Neuronal stem cell (in vitro differentiated cells): ENCODE measurements around the gene MAG.

Experiments
- DNase-seq: peaks from one replicate; pipeline ENCODE4 v3.0.0-alpha.2; 2013; ENCODE audit warnings: low spot score
- H2AFZ ChIP-seq: one replicate; pipeline ENCODE4 v1.6.1; 2013; ENCODE audit warnings: mild to moderate bottlenecking, low read length, inconsistent platforms
- H2AK5ac ChIP-seq: 2 replicates; pipeline ENCODE4 v1.6.1; 2013; ENCODE audit warnings: low read depth, mild to moderate bottlenecking, inconsistent platforms, low read length, moderate library complexity, mixed read lengths
- H2BK120ac ChIP-seq: 2 replicates; pipeline ENCODE4 v1.6.1; 2013; ENCODE audit warnings: low read depth, mild to moderate bottlenecking, inconsistent platforms, low read length, moderate library complexity, mixed read lengths
- H2BK12ac ChIP-seq: one replicate; pipeline ENCODE4 v1.6.1; 2013; ENCODE audit warnings: low read length, inconsistent platforms
- H2BK15ac ChIP-seq: 2 replicates; pipeline ENCODE4 v1.6.1; 2013; ENCODE audit warnings: mild to moderate bottlenecking, low read length, inconsistent platforms, mixed read lengths
- H2BK5ac ChIP-seq: one replicate; pipeline ENCODE4 v1.6.1; 2013; ENCODE audit warnings: inconsistent platforms, mild to moderate bottlenecking, low read length, moderate library complexity
- H3K14ac ChIP-seq: one replicate; pipeline ENCODE4 v1.6.1; 2013; ENCODE audit warnings: low read length, inconsistent platforms
- H3K18ac ChIP-seq: 2 replicates; pipeline ENCODE4 v1.6.1; 2013; ENCODE audit warnings: low read length, inconsistent platforms
- H3K23ac ChIP-seq: 2 replicates; pipeline ENCODE4 v1.6.1; 2013; ENCODE audit warnings: low read depth, mild to moderate bottlenecking, mixed read lengths, low read length, inconsistent platforms; ENCODE audit not compliant: poor library complexity
- H3K27ac ChIP-seq: replicated peaks from 3 replicates; pipeline ENCODE4 v1.5.1; 2013; ENCODE audit warnings: low read length, inconsistent platforms
- H3K27me3 ChIP-seq, 3 experiments: 2 replicates each; pipeline ENCODE4 v1.6.1; 2013; ENCODE audit warnings: low read length in 3 of 3, mild to moderate bottlenecking in 2 of 3, inconsistent platforms in 1 of 3, low read depth in 1 of 3, mixed read lengths in 1 of 3, moderate library complexity in 1 of 3; ENCODE audit not compliant: control insufficient read depth in 3 of 3, insufficient read depth in 3 of 3
- H3K36me3 ChIP-seq, 2 donors: replicated peaks in 1 of 2; 2 replicates each; pipeline ENCODE4 v1.6.1; 2013; ENCODE audit warnings: low read length in 2 of 2; ENCODE audit not compliant: control insufficient read depth in 2 of 2, insufficient read depth in 2 of 2
- H3K4ac ChIP-seq: 2 replicates; pipeline ENCODE4 v1.6.1; 2013; ENCODE audit warnings: inconsistent platforms, mild to moderate bottlenecking, low read length, moderate library complexity
- H3K4me1 ChIP-seq, 2 donors: 1 replicate in 1 of 2; 2 replicates in 1 of 2; pipeline ENCODE4 v1.6.1; 2013; ENCODE audit warnings: low read length in 2 of 2, low read depth in 1 of 2; ENCODE audit not compliant: control insufficient read depth in 2 of 2, insufficient read depth in 1 of 2
- H3K4me2 ChIP-seq: one replicate; pipeline ENCODE4 v1.6.1; 2013; ENCODE audit warnings: mild to moderate bottlenecking, low read length, inconsistent platforms; ENCODE audit not compliant: insufficient read depth, poor library complexity, severe bottlenecking
- H3K4me3 ChIP-seq, 2 donors: 2 replicates each; pipeline ENCODE4 v1.5.1; 2013; ENCODE audit warnings: low read length in 2 of 2, mild to moderate bottlenecking in 2 of 2, inconsistent platforms in 1 of 2, moderate library complexity in 1 of 2
- H3K79me1 ChIP-seq: one replicate; pipeline ENCODE4 v1.6.1; 2013; ENCODE audit warnings: low read depth, mild to moderate bottlenecking, inconsistent platforms, low read length, moderate library complexity
- H3K9ac ChIP-seq: one replicate; pipeline ENCODE4 v1.6.1; 2013; ENCODE audit warnings: mild to moderate bottlenecking, low read depth, low read length, inconsistent platforms; ENCODE audit not compliant: poor library complexity
- H3K9me3 ChIP-seq, 2 donors: replicated peaks in 1 of 2; 2 replicates each; pipeline versions ENCODE3 to v1.6.1; 2013; ENCODE audit warnings: low read length in 2 of 2, mild to moderate bottlenecking in 2 of 2, inconsistent platforms in 1 of 2, low read depth in 1 of 2, mixed read lengths in 1 of 2, moderate library complexity in 1 of 2; ENCODE audit not compliant: control insufficient read depth in 2 of 2, insufficient read depth in 1 of 2
- H4K8ac ChIP-seq: one replicate; pipeline ENCODE4 v1.6.1; 2013; ENCODE audit warnings: low read depth, mild to moderate bottlenecking, inconsistent platforms, low read length, moderate library complexity
- H4K91ac ChIP-seq: one replicate; pipeline ENCODE4 v1.6.1; 2013; ENCODE audit warnings: low read length, low read depth, mild to moderate bottlenecking, inconsistent platforms; ENCODE audit not compliant: poor library complexity
- WGBS, 2 donors: extraction: QIAGEN DNeasy Blood & Tissue Kit; methylation state at CpG; one replicate each; pipeline ENCODE4 v1.1.7; 2013; ENCODE audit warnings: missing lambda C conversion rate in 2 of 2, mixed read lengths in 1 of 2; ENCODE audit not compliant: insufficient read length in 2 of 2, insufficient replicate concordance in 1 of 2; ENCODE audit errors: extremely low coverage in 2 of 2; 5-methylcytosine and 5-hydroxymethylcytosine counted together

Gene MAG

DNA sequence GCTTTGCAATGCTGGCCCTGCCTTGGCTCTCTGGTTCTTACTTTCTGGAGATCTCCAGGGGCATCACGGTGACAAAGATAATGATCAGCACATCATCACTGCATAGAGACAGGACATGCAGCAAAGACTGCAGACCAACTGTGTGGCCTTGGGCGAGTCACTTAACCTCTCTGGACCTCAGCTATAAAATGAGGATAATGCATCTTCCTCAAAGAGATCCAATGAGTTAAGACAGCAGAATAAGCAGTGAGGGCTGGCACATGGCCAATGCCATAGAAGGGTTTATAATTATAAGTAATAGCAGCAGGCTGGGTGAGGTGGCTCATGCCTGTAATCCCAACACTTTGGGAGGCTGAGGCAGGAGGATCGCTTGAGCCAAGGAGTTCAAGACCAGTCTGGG, 2.4 kb downstream of the MAG start:
- Histone ChIP-seq H3K36me3 (peaks cover 0 to 3% of the 10 kb centered on the region in 2 donors), H3K4me2 (no peak overlapping the region)

DNA sequence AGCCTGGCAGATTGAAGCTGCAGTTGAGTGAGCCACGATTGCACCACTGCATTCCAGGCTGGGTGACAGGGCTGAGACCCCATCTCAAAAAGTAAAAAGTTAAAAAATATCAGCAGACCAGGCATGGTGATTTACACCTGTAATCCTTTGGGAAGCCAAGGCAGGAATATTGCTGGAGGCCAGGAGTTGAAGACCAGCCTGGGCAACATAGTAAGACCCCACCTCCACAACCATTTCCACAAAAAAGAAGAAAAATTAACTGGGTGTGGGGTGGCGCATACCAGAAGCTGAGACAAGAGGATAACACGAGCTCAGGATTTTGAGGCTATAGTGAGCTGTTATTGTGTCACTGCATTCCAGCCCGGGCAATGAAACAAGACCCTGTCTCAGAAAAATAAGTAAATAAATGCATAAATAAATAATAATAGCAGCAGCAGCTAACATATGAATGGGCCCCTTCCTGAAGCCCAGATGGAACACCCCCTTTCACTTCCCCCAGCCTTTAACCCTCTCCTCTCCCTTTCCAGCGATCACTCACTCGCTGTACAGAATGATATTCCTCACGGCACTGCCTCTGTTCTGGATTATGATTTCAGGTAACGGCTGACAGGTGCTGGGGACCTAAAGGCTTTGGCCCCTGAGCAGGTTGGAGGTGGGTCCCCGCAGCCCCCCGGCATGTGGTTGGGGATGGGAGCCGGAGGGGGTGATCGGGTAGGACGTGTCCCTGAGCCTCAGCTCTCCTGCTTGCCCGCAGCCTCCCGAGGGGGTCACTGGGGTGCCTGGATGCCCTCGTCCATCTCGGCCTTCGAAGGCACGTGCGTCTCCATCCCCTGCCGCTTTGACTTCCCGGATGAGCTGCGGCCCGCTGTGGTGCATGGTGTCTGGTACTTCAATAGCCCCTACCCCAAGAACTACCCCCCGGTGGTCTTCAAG, 3.2 kb downstream of the MAG start:
- Histone ChIP-seq H3K9me3 (peaks cover 0 to 12% of the 10 kb centered on the region in 2 donors), H3K18ac (peak overlapping the region; percentile 83), H3K4ac (no peak overlapping the region), H3K27ac (no peak overlapping the region), H2BK5ac (peak overlapping the region; percentile 73), H3K4me2 (no peak overlapping the region), H3K14ac (peak overlapping the region; percentile 85), H3K27me3 (peaks cover 0 to 19% (median 10%) of the 10 kb centered on the region in 3 experiments), H4K8ac (peak overlapping the region; percentile 5), H4K91ac (no peak overlapping the region), H2BK120ac (no peak overlapping the region), H3K9ac (no peak overlapping the region), H2BK12ac (peak overlapping the region; percentile 49), H2BK15ac (peak overlapping the region; percentile 74), H3K36me3 (peaks cover 0 to 3% of the 10 kb centered on the region in 2 donors), H3K4me1 (peaks cover 0 to 19% of the 10 kb centered on the region in 2 donors), H3K4me3 (no peak overlapping the region), H3K23ac (peak overlapping the region; percentile 63), H3K79me1 (peaks cover 10% of the 10 kb centered on the region), H2AK5ac (peak overlapping the region; percentile 68), H2AFZ (no peak overlapping the region)
- WGBS, 2 donors, result no CpG with 5 or more reads among the region's 25 CpGs
- no peak for DNase-seq

More for the DNA sequence above, 2.4 kb downstream of the MAG start:
- peaks cover 0 to 19% (median 10%) of the 10 kb centered on the region in 3 experiments for H3K27me3 ChIP-seq
- no peak overlapping the region for H3K4me3 ChIP-seq
- H3K79me1 ChIP-seq, result peaks cover 10% of the 10 kb centered on the region
- no peak overlapping the region for H4K91ac ChIP-seq
- no peak overlapping the region for H2BK12ac ChIP-seq
- no peak overlapping the region for H2BK120ac ChIP-seq
- peak overlapping the region; percentile 68 for H3K23ac ChIP-seq
- H4K8ac ChIP-seq, result no peak overlapping the region
- peak overlapping the region; percentile 64 for H2BK15ac ChIP-seq
- no peak overlapping the region for H3K4ac ChIP-seq
- WGBS, 2 donors, result no CpG with 5 or more reads among the region's 3 CpGs
- H3K9ac ChIP-seq, result no peak overlapping the region
- no peak overlapping the region for H3K27ac ChIP-seq
- H2AK5ac ChIP-seq, result peak overlapping the region; percentile 15
- peaks cover 0 to 19% of the 10 kb centered on the region in 2 donors for H3K4me1 ChIP-seq
- peak overlapping the region; percentile 22 for H2BK5ac ChIP-seq
- H3K18ac ChIP-seq, result no peak overlapping the region
- peaks cover 0 to 12% of the 10 kb centered on the region in 2 donors for H3K9me3 ChIP-seq
- H2AFZ ChIP-seq, result no peak overlapping the region
- H3K14ac ChIP-seq, result no peak overlapping the region
- DNase-seq, result no peak

DNA sequence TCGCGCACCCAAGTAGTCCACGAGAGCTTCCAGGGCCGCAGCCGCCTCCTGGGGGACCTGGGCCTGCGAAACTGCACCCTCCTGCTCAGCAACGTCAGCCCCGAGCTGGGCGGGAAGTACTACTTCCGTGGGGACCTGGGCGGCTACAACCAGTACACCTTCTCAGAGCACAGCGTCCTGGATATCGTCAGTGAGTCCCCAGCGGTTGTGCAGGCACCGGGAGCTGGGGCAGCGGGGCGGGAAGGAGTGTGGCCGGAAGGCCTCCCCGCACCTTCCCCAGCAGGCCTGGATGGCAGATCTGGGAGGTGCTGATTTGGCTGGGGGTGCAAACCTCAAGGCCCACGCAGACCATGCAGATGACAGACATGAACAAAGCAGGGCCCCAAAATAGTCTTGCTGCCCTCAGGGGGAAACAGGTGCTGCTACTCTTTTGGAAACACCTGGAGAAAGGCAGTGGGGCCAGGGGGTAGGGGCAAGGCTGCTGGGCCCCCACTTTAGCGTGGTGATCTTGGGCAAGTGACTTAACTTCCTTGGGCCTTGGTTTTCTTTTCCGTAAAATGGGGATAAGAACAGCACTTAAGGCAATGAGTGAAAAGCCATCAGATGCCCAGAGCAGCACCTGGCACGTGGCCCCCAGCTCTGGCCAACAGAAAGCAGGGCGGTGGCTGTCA, 4.0 kb downstream of the MAG start:
- H3K18ac ChIP-seq, result peak overlapping the region; percentile 83
- peaks cover 0 to 3% of the 10 kb centered on the region in 2 donors for H3K36me3 ChIP-seq
- H3K4me1 ChIP-seq, result peaks cover 0 to 13% of the 10 kb centered on the region in 2 donors
- H4K91ac ChIP-seq, result no peak overlapping the region
- no peak overlapping the region for H3K4me3 ChIP-seq
- peaks cover 0 to 19% (median 10%) of the 10 kb centered on the region in 3 experiments for H3K27me3 ChIP-seq
- no CpG with 5 or more reads among the region's 24 CpGs for WGBS, 2 donors
- no peak overlapping the region for H2BK120ac ChIP-seq
- H2BK15ac ChIP-seq, result peak overlapping the region; percentile 74
- peak overlapping the region; percentile 73 for H2BK5ac ChIP-seq
- peak overlapping the region; percentile 41 for H2BK12ac ChIP-seq
- peak overlapping the region; percentile 85 for H3K14ac ChIP-seq
- peaks cover 0 to 12% of the 10 kb centered on the region in 2 donors for H3K9me3 ChIP-seq
- H2AK5ac ChIP-seq, result peak overlapping the region; percentile 68
- no peak overlapping the region for H3K4ac ChIP-seq
- H3K27ac ChIP-seq, result no peak overlapping the region
- H2AFZ ChIP-seq, result no peak overlapping the region
- no peak overlapping the region for H4K8ac ChIP-seq
- DNase-seq, result no peak
- H3K23ac ChIP-seq, result peak overlapping the region; percentile 63
- H3K79me1 ChIP-seq, result peaks cover 10% of the 10 kb centered on the region
- H3K4me2 ChIP-seq, result no peak overlapping the region
- H3K9ac ChIP-seq, result no peak overlapping the region
